HepG2 (cell line): Measurements from ENCODE around the gene PCNX1. TPM values are rescaled to one million over a fixed set of nuclear protein-coding genes. Genes with fewer than 3 reads are reported as not detected.
A peak's percentile ranks its signal among the peaks of the same experiment; 100 is the strongest.

Experiments
- ATAC-seq: fragments of 200-7000 bp; cut with Tn5 transposase; 3 replicates; pipeline ENCODE4 v1.9.1; 2020; ENCODE audit warnings: mild to moderate bottlenecking, moderate library complexity
- BruUV-seq: library from RNA; stranded (reverse); fragments of 400-500 nt; replicated peaks from 2 replicates; lab custom pipeline; 2021; lab: Mats Ljungman, UMichigan
- CTCF ChIA-PET: fragments of 300-600 bp; formaldehyde crosslinking; extraction: SDS; loops from one replicate; lab custom pipeline; 2021; ENCODE audit warnings: low total read pairs, inconsistent platforms, low intra/inter-chr PET ratio; lab: Yijun Ruan, JAX
- POLR2A ChIA-PET: fragments of 350-600 bp; sonication (Branson Sonifier 250); formaldehyde crosslinking; loops from one replicate; lab custom pipeline; 2020; ENCODE audit warnings: antibody characterized with exemption, inconsistent platforms; lab: Yijun Ruan, JAX
- DNase-seq: peaks from one replicate; pipeline ENCODE4 v3.0.0-alpha.2; 2015; ENCODE audit warnings: low spot score
- FAIRE-seq: peaks from 3 replicates; lab custom pipeline; 2011; peaks lifted over from hg19 to GRCh38; lab: Jason Lieb, UNC
- H2AFZ ChIP-seq: one replicate; pipeline ENCODE4 v1.6.1; 2011; ENCODE audit warnings: low read length, inconsistent platforms
- H3K27ac ChIP-seq: fragments of 300-600 bp; 3 replicates; pipeline ENCODE4 v1.8.0; 2011; ENCODE audit warnings: mixed run types, mild to moderate bottlenecking, mixed read lengths, low read length, inconsistent platforms; ENCODE audit not compliant: insufficient read depth; ENCODE audit errors: extremely low read length
- H3K27me3 ChIP-seq, 2 experiments: fragments of 200-600 bp in 1 of 2; 2 replicates in 1 of 2; 3 replicates in 1 of 2; pipeline versions ENCODE4 v1.6.0 to v1.8.0; 2011; ENCODE audit warnings: low read length in 2 of 2, mild to moderate bottlenecking in 2 of 2, moderate library complexity in 2 of 2, inconsistent platforms in 1 of 2; ENCODE audit not compliant: insufficient read depth in 2 of 2, control insufficient read depth in 1 of 2
- H3K36me3 ChIP-seq, 2 experiments: fragments of 200-600 bp in 1 of 2; replicated peaks in 1 of 2; 2 replicates in 1 of 2; 3 replicates in 1 of 2; pipeline versions ENCODE4 v1.5.1 to v1.8.0; 2011; ENCODE audit warnings: low read length in 2 of 2, inconsistent platforms in 1 of 2; ENCODE audit not compliant: insufficient read depth in 2 of 2, control insufficient read depth in 1 of 2
- H3K4me1 ChIP-seq: 2 replicates; pipeline ENCODE4 v1.5.1; 2012; ENCODE audit warnings: low read length, inconsistent platforms; ENCODE audit not compliant: insufficient read depth
- H3K4me2 ChIP-seq: 2 replicates; pipeline ENCODE4 v1.6.0; 2011; ENCODE audit warnings: low read depth, low read length, inconsistent platforms
- H3K4me3 ChIP-seq, 3 experiments: fragments of 200-600 bp in 1 of 3; sonication (generic), shearing (Covaris generic) in 1 of 3; replicated peaks in 1 of 3; 2 replicates each; pipeline ENCODE4 v1.5.1; 2011 to 2016; ENCODE audit warnings: low read length in 3 of 3, inconsistent platforms in 2 of 3, low read depth in 2 of 3, mild to moderate bottlenecking in 2 of 3, control low read depth in 1 of 3, mixed read lengths in 1 of 3; ENCODE audit not compliant: insufficient read depth in 1 of 3
- H3K79me2 ChIP-seq: one replicate; pipeline ENCODE4 v1.6.1; 2011; ENCODE audit warnings: low read length, inconsistent platforms; ENCODE audit not compliant: insufficient read depth
- H3K9ac ChIP-seq: 2 replicates; pipeline ENCODE4 v1.6.0; 2011; ENCODE audit warnings: mild to moderate bottlenecking, low read depth, low read length, inconsistent platforms; ENCODE audit not compliant: insufficient read depth
- H3K9me3 ChIP-seq: 2 replicates; pipeline ENCODE4 v1.5.1; 2012; ENCODE audit warnings: mild to moderate bottlenecking, low read length
- H4K20me1 ChIP-seq: 2 replicates; pipeline ENCODE4 v1.6.0; 2011; ENCODE audit warnings: inconsistent platforms, mild to moderate bottlenecking, low read length, moderate library complexity; ENCODE audit not compliant: insufficient read depth
- AKNA ChIP-seq: sonication (generic); formaldehyde crosslinking; IDR thresholded peaks from 2 replicates; pipeline ENCODE4 v1.4.0; 2020; ENCODE audit warnings: missing genetic modification reagents, borderline replicate concordance
- E2F1 ChIP-seq: sonication (generic); formaldehyde crosslinking; IDR thresholded peaks from 2 replicates; pipeline ENCODE4 v1.5.0; 2020; ENCODE audit warnings: missing genetic modification reagents
- NFYB ChIP-seq: sonication (generic); formaldehyde crosslinking; IDR thresholded peaks from 2 replicates; pipeline ENCODE4 v1.4.0; 2020; ENCODE audit warnings: missing genetic modification reagents
- RAD21 ChIP-seq: fragments of 450-650 bp; formaldehyde crosslinking; IDR thresholded peaks from 2 replicates; pipeline ENCODE4 v1.5.0; 2020; ENCODE audit warnings: mild to moderate bottlenecking
- ZBTB25 ChIP-seq: IDR thresholded peaks from 2 replicates; pipeline ENCODE4 v1.6.1; 2018; ENCODE audit warnings: missing genetic modification reagents
- ZNF569 ChIP-seq: sonication (generic); formaldehyde crosslinking; IDR thresholded peaks from 2 replicates; pipeline ENCODE4 v1.5.0; 2020; ENCODE audit warnings: mild to moderate bottlenecking, missing genetic modification reagents, moderate library complexity, borderline replicate concordance
- WGBS: methylation state at CpG from one replicate; pipeline ENCODE4 v1.1.6; 2017; ENCODE audit warnings: low lambda C conversion rate; 5-methylcytosine and 5-hydroxymethylcytosine counted together
- in situ Hi-C: cut with HindIII; loops from 2 replicates; pipeline ENCODE4 v1.10.0; 2017; ENCODE audit warnings: low pct_unique_long_range_greater_than_20kb; ENCODE audit not compliant: extremely low pct_ligation_motif_present
- intact Hi-C: fragments of 100-400 bp; cut with micrococcal nuclease; formaldehyde crosslinking; loops from one replicate; pipeline ENCODE4 v1.10.0; 2022; ENCODE audit not compliant: unreplicated experiment
- polyA plus RNA-seq, 8 experiments: library from polyadenylated mRNA; depleted of rRNA in 3 of 8; stranded (reverse) in 7 of 8; unstranded in 1 of 8; fragments of >200 nt; fragmentation: Illumina TruSeq in 4 of 8; extraction: Trizol in 4 of 8; gene quantifications; 2 replicates each; pipeline versions ENCODE4 v1.2.1 to v1.2.3, GENCODE V29; 2011 to 2016; ENCODE audit warnings: low read depth in 4 of 8, missing spikeins in 1 of 8, mixed read lengths in 1 of 8; ENCODE audit not compliant: insufficient read depth in 1 of 8
- total RNA-seq, 5 experiments: library from RNA; depleted of rRNA; stranded (reverse); fragments of >200 nt; fragmentation: Illumina TruSeq; extraction: Trizol; gene quantifications; 2 replicates each; pipeline ENCODE4 v1.2.3, GENCODE V29; 2016; ENCODE audit warnings: low read depth in 1 of 5
- TF ChIP-seq, protein P1 (sequence below): sonication (generic); formaldehyde crosslinking; IDR thresholded peaks from 2 replicates; pipeline ENCODE4 v1.4.0; 2020; ENCODE audit warnings: mild to moderate bottlenecking, missing genetic modification reagents
- TF ChIP-seq, protein P2 (sequence below): sonication (generic); formaldehyde crosslinking; conservative IDR thresholded peaks from 2 replicates; pipeline ENCODE4 v1.8.1; 2023; ENCODE audit warnings: missing genetic modification reagents

Gene PCNX1
- total and polyA plus RNA-seq, 2 of the 13 experiments (the other 11 are each of a cell fraction or from before 2014, with no cell fraction given), result 24.9 to 30.3 TPM

DNA sequence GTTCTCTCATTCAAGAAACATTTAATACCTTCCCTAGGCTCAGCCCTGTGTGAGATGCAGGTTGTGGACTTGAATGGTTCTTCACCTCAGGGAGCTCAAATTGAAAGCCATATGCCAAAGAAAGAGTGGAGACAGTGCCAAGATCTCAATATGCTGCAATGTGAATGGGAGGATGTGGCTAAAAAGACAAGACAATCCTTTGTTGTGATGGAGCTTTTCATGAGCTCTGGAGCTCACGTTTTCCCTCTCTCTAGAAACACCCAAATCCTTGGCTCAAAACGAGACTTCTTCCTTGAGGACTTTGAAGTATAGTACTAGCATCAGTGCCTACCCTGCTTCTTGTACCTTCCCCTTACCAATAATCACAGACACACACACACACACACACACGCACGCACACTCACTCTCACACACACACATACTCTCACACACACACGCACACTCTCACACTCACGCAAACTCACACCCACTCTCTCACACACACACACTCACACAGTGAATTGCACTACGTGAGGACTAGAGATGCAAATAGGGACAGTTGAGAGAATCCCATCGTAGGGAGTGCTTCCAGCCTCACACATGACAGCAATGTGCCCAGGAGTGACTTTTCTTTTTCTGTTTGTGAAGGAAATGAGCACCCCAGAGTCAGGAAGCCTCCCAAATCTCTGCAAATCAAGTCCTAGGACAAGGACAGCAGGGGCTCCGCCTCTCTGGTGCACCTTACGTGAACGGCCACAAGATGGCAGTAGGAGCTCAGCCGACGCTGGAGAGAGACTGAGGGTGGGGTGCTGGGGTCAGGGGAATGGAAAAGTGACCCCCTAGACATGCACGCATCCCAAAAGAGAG lies 231.4 kb downstream of the PCNX1 start:
- Histone ChIP-seq H3K79me2 (no peaks in the 10 kb centered on the region), H3K4me2 (peak overlapping the region; percentile 53), H3K9me3 (no peaks in the 10 kb centered on the region), H4K20me1 (no peaks in the 10 kb centered on the region), H3K36me3 (no peaks in the 10 kb centered on the region), H3K27ac (no peak overlapping the region), H3K4me3 (peak overlapping the region in 1 of 3 experiments; percentile 28; a peak in 1 of 6 replicates), H2AFZ (no peak overlapping the region), H3K27me3 (no peaks in the 10 kb centered on the region), H3K9ac (no peak overlapping the region), H3K4me1 (peaks cover 44% of the 10 kb centered on the region)
- DNase-seq (peak; percentile 31), ATAC-seq (peak; percentile 84), FAIRE-seq (peak; percentile 56)
- ChIA-PET POLR2A (no interaction called here), CTCF (interaction anchor here (0.8 to 1.9 kb wide), 2 partner anchors 35 to 614 kb away, joined by 3 to 24 read pairs; no protein-coding TSS in a partner anchor)
- intact Hi-C loops, result loop anchor here (2.0 to 10.0 kb wide), 2 partner anchors 264 to 716 kb away; no protein-coding TSS in a partner anchor
- in situ Hi-C loops, result loop anchor here (5.0 to 10.0 kb wide), 2 partner anchors 266 to 614 kb away; no protein-coding TSS in a partner anchor
- WGBS, result 11% methylated on average over 14 of the region's 14 CpGs
- no TSS peak for BruUV-seq
- TF ChIP-seq, protein P1, sequence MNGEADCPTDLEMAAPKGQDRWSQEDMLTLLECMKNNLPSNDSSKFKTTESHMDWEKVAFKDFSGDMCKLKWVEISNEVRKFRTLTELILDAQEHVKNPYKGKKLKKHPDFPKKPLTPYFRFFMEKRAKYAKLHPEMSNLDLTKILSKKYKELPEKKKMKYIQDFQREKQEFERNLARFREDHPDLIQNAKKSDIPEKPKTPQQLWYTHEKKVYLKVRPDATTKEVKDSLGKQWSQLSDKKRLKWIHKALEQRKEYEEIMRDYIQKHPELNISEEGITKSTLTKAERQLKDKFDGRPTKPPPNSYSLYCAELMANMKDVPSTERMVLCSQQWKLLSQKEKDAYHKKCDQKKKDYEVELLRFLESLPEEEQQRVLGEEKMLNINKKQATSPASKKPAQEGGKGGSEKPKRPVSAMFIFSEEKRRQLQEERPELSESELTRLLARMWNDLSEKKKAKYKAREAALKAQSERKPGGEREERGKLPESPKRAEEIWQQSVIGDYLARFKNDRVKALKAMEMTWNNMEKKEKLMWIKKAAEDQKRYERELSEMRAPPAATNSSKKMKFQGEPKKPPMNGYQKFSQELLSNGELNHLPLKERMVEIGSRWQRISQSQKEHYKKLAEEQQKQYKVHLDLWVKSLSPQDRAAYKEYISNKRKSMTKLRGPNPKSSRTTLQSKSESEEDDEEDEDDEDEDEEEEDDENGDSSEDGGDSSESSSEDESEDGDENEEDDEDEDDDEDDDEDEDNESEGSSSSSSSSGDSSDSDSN, result 0 out of 2 replicates have a peak, but pooled peaks have one; percentile 25
- TF ChIP-seq RAD21 (CRISPR knock-in tag) (peak; percentile 92), E2F1 (CRISPR knock-in tag) (no peak), ZBTB25 (CRISPR knock-in tag) (no peak), AKNA (CRISPR knock-in tag) (no peak), ZNF569 (CRISPR knock-in tag) (no peak), NFYB (CRISPR knock-in tag) (no peak)
- TF ChIP-seq, protein P2, sequence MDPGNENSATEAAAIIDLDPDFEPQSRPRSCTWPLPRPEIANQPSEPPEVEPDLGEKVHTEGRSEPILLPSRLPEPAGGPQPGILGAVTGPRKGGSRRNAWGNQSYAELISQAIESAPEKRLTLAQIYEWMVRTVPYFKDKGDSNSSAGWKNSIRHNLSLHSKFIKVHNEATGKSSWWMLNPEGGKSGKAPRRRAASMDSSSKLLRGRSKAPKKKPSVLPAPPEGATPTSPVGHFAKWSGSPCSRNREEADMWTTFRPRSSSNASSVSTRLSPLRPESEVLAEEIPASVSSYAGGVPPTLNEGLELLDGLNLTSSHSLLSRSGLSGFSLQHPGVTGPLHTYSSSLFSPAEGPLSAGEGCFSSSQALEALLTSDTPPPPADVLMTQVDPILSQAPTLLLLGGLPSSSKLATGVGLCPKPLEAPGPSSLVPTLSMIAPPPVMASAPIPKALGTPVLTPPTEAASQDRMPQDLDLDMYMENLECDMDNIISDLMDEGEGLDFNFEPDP (CRISPR knock-in tag), result no peak
